ENCODE results near the gene PRKN.

DNA sequence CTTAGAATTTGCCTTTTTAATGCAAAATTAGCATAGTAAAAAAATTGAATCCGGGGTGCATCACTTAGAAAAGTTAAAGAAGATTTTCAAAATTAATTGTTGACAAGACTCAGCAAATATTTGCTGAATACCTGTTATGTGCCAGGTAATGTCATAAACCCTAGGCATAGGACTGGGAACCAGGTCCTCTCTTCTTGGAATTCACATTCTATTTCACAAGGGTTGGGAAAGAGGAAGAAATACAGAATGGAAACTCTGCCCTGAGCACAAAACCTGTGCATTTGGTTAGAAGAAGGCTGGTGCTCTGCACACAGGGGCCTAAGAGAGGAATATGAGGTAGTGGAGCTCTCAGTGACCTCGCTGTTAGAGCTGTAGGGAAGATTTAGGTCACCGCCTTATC is 879.9 kb downstream of the PRKN start:
- no peak for TF ChIP-seq EZH2phosphoT487 (IDR thresholded peaks at IDR 0.05; ENCODE audit: low read length)
- TF ChIP-seq, protein P1, sequence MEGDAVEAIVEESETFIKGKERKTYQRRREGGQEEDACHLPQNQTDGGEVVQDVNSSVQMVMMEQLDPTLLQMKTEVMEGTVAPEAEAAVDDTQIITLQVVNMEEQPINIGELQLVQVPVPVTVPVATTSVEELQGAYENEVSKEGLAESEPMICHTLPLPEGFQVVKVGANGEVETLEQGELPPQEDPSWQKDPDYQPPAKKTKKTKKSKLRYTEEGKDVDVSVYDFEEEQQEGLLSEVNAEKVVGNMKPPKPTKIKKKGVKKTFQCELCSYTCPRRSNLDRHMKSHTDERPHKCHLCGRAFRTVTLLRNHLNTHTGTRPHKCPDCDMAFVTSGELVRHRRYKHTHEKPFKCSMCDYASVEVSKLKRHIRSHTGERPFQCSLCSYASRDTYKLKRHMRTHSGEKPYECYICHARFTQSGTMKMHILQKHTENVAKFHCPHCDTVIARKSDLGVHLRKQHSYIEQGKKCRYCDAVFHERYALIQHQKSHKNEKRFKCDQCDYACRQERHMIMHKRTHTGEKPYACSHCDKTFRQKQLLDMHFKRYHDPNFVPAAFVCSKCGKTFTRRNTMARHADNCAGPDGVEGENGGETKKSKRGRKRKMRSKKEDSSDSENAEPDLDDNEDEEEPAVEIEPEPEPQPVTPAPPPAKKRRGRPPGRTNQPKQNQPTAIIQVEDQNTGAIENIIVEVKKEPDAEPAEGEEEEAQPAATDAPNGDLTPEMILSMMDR (IDR thresholded peaks at IDR 0.05; ENCODE audit: low read length), result no peak
